ENCODE data around the gene DELE1.
A peak's percentile ranks its signal among the peaks of the same experiment; 100 is the strongest.

The DELE1 gene

GRCh38 chr5:141958113-141958512 is 34.4 kb downstream of the DELE1 start, which contains the start of gene PCDH12:
PCDH12 (minus strand) TSS chr5:141958202; CDS start chr5:141957851, 351 bp downstream.
- peaks cover 5% of the 10 kb centered on the region for H3K27me3 Mint-ChIP-seq (ENCODE audit: low read depth)
- peak within 1 kb of the TSS; percentile 40 to 61 (median 57) for H3K27ac Mint-ChIP-seq
- TF ChIP-seq, protein P1, sequence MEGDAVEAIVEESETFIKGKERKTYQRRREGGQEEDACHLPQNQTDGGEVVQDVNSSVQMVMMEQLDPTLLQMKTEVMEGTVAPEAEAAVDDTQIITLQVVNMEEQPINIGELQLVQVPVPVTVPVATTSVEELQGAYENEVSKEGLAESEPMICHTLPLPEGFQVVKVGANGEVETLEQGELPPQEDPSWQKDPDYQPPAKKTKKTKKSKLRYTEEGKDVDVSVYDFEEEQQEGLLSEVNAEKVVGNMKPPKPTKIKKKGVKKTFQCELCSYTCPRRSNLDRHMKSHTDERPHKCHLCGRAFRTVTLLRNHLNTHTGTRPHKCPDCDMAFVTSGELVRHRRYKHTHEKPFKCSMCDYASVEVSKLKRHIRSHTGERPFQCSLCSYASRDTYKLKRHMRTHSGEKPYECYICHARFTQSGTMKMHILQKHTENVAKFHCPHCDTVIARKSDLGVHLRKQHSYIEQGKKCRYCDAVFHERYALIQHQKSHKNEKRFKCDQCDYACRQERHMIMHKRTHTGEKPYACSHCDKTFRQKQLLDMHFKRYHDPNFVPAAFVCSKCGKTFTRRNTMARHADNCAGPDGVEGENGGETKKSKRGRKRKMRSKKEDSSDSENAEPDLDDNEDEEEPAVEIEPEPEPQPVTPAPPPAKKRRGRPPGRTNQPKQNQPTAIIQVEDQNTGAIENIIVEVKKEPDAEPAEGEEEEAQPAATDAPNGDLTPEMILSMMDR (IDR thresholded peaks at IDR 0.05; ENCODE audit: unreplicated experiment in 3 of 3), result no peak
- H3K4me1 Mint-ChIP-seq, result peaks cover 8% of the 10 kb centered on the region
- peak within 1 kb of the TSS in 1 of 3 experiments; percentile 19 for H3K4me3 Mint-ChIP-seq
- H3K36me3 Mint-ChIP-seq (ENCODE audit: low read depth), result no peaks in the 10 kb centered on the region
- no peaks in the 10 kb centered on the region for H3K9me3 Mint-ChIP-seq

GRCh38 chr5:141958546-141959172 is 35.0 kb downstream of the DELE1 start:
- TF ChIP-seq, protein P1 (IDR thresholded peaks at IDR 0.05; ENCODE audit: unreplicated experiment in 3 of 3), result no peak
- no peaks in the 10 kb centered on the region for H3K36me3 Mint-ChIP-seq (ENCODE audit: low read depth)

GRCh38 chr5:141960018-141960417 is 36.3 kb downstream of the DELE1 start:
- no peaks in the 10 kb centered on the region for H3K36me3 Mint-ChIP-seq (ENCODE audit: low read depth)
- peak overlapping the region in 2 of 3 experiments; percentile 13 to 20 for H3K27ac Mint-ChIP-seq
- H3K27me3 Mint-ChIP-seq (ENCODE audit: low read depth), result peaks cover 5% of the 10 kb centered on the region
- no peak overlapping the region for H3K4me3 Mint-ChIP-seq
- no peaks in the 10 kb centered on the region for H3K9me3 Mint-ChIP-seq
- H3K4me1 Mint-ChIP-seq, result peaks cover 15% of the 10 kb centered on the region
- TF ChIP-seq, protein P1 (IDR thresholded peaks at IDR 0.05; ENCODE audit: unreplicated experiment in 3 of 3), result no peak

More at GRCh38 chr5:141958546-141959172, 35.0 kb downstream of the DELE1 start:
- no peaks in the 10 kb centered on the region for H3K9me3 Mint-ChIP-seq
- no peak overlapping the region for H3K27ac Mint-ChIP-seq
- peaks cover 12% of the 10 kb centered on the region for H3K4me1 Mint-ChIP-seq
- peaks cover 5% of the 10 kb centered on the region for H3K27me3 Mint-ChIP-seq (ENCODE audit: low read depth)
- H3K4me3 Mint-ChIP-seq, result no peak overlapping the region

DNA sequence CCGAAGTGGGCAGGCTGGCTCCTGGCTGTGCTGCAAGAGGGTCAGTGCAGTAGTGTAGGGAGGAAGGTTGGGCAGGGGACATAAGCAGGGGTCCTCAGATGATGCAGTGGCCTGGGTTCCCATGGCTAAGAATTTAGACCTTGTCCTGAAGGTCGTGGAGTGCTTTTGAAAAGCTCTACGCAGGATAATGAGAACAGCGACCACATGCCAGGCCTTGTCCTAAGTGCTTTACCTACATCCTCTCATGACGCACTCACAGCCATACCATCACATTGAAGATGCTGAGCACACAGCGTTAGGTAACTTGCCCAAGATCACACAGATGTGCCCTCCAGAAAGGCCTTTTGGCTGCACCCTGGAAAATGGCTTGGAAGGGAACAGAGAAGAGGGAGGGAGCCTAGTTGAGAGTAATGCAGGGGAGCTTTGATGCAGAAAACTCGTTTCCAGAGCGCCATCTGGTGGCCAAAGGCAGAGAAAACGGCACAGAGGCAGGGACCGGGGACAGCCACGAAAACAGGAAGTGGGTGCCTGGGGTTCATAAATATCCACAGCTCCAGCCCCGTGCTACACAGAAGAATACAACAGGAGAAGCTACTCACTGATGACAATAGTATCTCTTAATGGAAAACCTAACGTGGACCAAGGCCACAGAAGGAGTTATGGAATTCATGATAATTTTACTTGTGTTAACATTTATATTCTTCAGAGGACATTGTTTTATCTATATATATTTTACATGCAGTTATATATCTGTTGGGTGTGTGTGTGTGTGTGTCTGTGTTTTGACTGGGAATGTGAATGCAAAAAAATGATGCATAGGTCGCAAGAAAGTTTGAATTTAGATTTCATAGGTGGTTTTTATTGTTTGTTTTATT is 37.0 kb downstream of the DELE1 start:
- no peaks in the 10 kb centered on the region for H3K36me3 Mint-ChIP-seq (ENCODE audit: low read depth)
- H3K9me3 Mint-ChIP-seq, result no peaks in the 10 kb centered on the region
- no peak overlapping the region for H3K4me3 Mint-ChIP-seq
- TF ChIP-seq, protein P1 (IDR thresholded peaks at IDR 0.05; ENCODE audit: unreplicated experiment in 3 of 3), result peak; percentile 72 to 86 (median 85)
- H3K4me1 Mint-ChIP-seq, result peaks cover 21% of the 10 kb centered on the region
- H3K27me3 Mint-ChIP-seq (ENCODE audit: low read depth), result peaks cover 5% of the 10 kb centered on the region
- peak overlapping the region in 2 of 3 experiments; percentile 12 to 33 for H3K27ac Mint-ChIP-seq

DNA sequence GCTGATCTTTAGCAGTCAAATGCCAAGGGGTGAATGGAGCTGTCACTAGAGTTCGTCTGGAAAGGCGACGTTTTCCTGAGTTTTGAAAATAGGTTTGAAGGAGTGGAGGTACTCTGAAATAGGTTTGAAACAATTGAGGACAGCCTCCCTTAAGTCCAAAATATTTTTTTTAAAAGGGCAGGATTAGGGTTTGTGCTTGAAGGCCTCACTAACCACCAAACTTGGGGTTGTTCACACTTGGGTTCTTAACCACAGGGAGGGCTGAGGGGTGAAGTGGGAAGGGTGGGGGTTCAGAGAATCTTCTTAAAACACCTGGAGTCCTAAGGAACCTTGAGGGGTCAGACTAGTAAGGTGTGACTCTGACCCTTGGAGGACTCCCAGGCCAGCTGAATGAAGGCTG is 37.8 kb downstream of the DELE1 start:
- no peaks in the 10 kb centered on the region for H3K36me3 Mint-ChIP-seq (ENCODE audit: low read depth)
- no peak overlapping the region for H3K27ac Mint-ChIP-seq
- no peak overlapping the region for H3K4me3 Mint-ChIP-seq
- no peaks in the 10 kb centered on the region for H3K9me3 Mint-ChIP-seq
- H3K27me3 Mint-ChIP-seq (ENCODE audit: low read depth), result peaks cover 5% of the 10 kb centered on the region
- peaks cover 21% of the 10 kb centered on the region for H3K4me1 Mint-ChIP-seq
- TF ChIP-seq, protein P1 (IDR thresholded peaks at IDR 0.05; ENCODE audit: unreplicated experiment in 3 of 3), result no peak

Measured in nephron (organoid).